Spleen (tissue), 7 donors: ENCODE measurements around the gene PEF1.

Experiments
- CTCF ChIP-seq, 11 experiments: fragments of 200-600 bp in 7 of 11; fragments of 450-650 bp in 4 of 11; sonication (generic) in 4 of 11; IDR thresholded peaks in 8 of 11; conservative IDR thresholded peaks in 3 of 11; 1 replicate in 7 of 11; 2 replicates in 4 of 11; pipeline versions ENCODE4 v1.4.0 to v1.8.0; 2016 to 2021; ENCODE audit warnings: antibody characterized with exemption in 11 of 11, inconsistent platforms in 4 of 11, mild to moderate bottlenecking in 1 of 11
- POLR2AphosphoS5 ChIP-seq, 3 donors: sonication (generic); formaldehyde crosslinking; IDR thresholded peaks; one replicate each; pipeline ENCODE4 v1.5.1; 2017; ENCODE audit warnings: antibody characterized with exemption in 3 of 3
- donor health status: DM: no; HTN: no; CAD: no; lungs with moderate emphysema.
- donor health status: DM: no; HTN: no; CAD: no.
- donor health status: DM: no; HTN: no; CAD: no.

DNA sequence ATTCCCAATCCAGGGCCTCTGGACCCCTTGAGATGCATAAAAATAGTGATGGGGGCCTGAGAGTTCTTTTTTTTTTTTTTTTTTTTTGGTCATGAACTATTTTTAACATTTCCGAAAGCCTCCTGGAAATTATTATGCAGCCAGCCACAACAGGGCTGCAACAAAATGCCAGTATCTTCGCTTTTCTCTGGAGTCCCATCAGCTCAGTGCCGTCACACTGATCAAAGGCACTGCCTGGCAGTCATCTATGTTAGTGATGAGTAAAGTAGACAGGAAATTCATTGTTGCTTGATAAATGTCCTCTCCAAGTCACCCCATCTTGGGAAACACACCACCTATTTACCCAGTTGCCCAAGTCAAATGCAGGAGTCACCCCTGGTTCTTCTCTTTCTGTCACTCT, 15.2 kb upstream of the PEF1 start:
- no peak for TF ChIP-seq CTCF (IDR thresholded peaks at IDR 0.05 in 8 of 11, conservative IDR thresholded peaks at IDR 0.05 in 3 of 11)
- TF ChIP-seq POLR2AphosphoS5 (IDR thresholded peaks at IDR 0.05), result no peak
